Measurements from ENCODE around the gene PTH2.

DNA sequence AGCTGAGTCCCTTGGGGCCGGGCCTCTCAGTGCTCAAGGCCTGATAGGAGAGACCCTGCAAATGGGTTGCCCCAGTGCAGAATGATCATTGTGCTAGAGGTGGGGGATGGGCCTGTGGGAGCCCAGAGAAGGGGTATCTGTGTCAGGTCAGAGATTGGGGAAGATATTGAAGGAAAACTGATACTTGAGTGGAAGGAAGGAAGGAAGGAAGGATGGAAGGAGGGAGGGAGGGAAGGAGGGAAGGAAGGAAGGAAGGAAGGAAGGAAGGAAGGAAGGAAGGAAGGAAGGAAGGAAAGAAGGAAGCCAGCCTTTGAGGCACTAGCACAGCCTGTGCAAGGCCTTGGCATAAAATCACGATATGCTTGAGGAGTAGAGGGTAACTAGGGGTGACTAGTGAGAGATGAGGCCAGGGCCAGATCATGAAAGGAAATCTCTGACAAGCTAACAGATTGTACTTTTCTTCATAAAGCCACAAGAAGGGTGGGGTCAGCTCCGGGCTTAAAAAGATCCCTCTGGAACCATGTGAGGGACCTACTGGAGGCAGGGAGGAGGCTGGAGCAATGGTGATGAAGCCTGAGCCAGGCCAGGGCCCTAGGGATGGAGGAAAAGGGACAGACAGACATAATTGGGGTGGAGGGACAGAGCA is 11.4 kb downstream of the PTH2 start:
- TF ChIP-seq POLR2AphosphoS5 (IDR thresholded peaks at IDR 0.05; ENCODE audit: low read depth, low read length) (no peak), POLR2A (IDR thresholded peaks at IDR 0.05; ENCODE audit: low read depth, low read length) (no peak), TAF1 (IDR thresholded peaks at IDR 0.05; ENCODE audit: borderline replicate concordance, low read depth, low read length) (no peak)
